Gastrocnemius medialis (tissue), 4 donors: ENCODE results near the gene USP17L12.
"Not testable (repeated sequence)": the region's sequence is repeated elsewhere in the genome, so short reads cannot be mapped to it uniquely, and the experiment has no call there.

Experiments
- POLR2A ChIP-seq, 2 donors: fragments of 450-650 bp; IDR thresholded peaks; one replicate each; pipeline ENCODE4 v1.6.1; 2017; ENCODE audit warnings: antibody characterized with exemption in 2 of 2, mild to moderate bottlenecking in 2 of 2, moderate library complexity in 2 of 2
- TF ChIP-seq, protein P1 (sequence below), 5 experiments: fragments of 450-650 bp in 3 of 5; fragments of 200-600 bp in 2 of 5; sonication (generic) in 2 of 5; IDR thresholded peaks in 4 of 5; conservative IDR thresholded peaks in 1 of 5; 1 replicate in 4 of 5; 2 replicates in 1 of 5; pipeline ENCODE4 v1.5.1; 2016 to 2019; ENCODE audit warnings: antibody characterized with exemption in 5 of 5, mild to moderate bottlenecking in 3 of 5, moderate library complexity in 3 of 5

DNA sequence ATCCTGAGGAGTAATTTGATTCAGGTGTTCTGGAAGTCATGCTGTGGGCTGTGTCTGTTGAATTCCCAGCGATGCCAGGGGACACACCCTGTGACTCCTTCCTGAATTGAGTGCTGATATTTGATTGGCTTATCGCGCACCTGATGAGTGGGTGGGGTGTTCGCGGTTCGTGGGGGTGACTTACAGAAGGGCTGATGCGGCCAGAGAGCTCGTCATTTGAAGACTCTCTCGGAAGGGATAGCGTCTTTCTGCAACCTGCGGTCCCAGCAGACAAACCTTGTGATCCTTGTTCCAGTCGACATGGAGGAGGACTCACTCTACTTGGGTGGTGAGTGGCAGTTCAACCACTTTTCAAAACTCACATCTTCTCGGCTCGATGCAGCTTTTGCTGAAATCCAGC, 4.6 kb downstream of the USP17L12 start, which contains the start of gene USP17L13:
- not testable (repeated sequence) for TF ChIP-seq POLR2A (IDR thresholded peaks at IDR 0.05)
- TF ChIP-seq, protein P1, sequence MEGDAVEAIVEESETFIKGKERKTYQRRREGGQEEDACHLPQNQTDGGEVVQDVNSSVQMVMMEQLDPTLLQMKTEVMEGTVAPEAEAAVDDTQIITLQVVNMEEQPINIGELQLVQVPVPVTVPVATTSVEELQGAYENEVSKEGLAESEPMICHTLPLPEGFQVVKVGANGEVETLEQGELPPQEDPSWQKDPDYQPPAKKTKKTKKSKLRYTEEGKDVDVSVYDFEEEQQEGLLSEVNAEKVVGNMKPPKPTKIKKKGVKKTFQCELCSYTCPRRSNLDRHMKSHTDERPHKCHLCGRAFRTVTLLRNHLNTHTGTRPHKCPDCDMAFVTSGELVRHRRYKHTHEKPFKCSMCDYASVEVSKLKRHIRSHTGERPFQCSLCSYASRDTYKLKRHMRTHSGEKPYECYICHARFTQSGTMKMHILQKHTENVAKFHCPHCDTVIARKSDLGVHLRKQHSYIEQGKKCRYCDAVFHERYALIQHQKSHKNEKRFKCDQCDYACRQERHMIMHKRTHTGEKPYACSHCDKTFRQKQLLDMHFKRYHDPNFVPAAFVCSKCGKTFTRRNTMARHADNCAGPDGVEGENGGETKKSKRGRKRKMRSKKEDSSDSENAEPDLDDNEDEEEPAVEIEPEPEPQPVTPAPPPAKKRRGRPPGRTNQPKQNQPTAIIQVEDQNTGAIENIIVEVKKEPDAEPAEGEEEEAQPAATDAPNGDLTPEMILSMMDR (IDR thresholded peaks at IDR 0.05 in 4 of 5, conservative IDR thresholded peaks at IDR 0.05 in 1 of 5) = not testable (repeated sequence)
